SU-DHL-6 (cell line): ENCODE results near the gene ZNF790.

ENCODE experiments used
- H2AFZ ChIP-seq: fragments of 200-600 bp; sonication (generic); 2 replicates; pipeline ENCODE4 v1.6.1; 2014; ENCODE audit warnings: low read depth, mild to moderate bottlenecking, moderate library complexity, mixed read lengths, antibody characterized with exemption, low read length; ENCODE audit not compliant: severe bottlenecking
- H3F3A ChIP-seq: fragments of 200-600 bp; shearing (Covaris generic); 2 replicates; pipeline ENCODE4 v1.6.0; 2016; ENCODE audit warnings: antibody characterized with exemption, mild to moderate bottlenecking; ENCODE audit not compliant: insufficient read depth
- H3K27ac ChIP-seq: fragments of 200-600 bp; sonication (generic); 2 replicates; pipeline ENCODE4 v1.5.1; 2016; ENCODE audit warnings: low read depth, mild to moderate bottlenecking, low read length, moderate library complexity, mixed read lengths
- H3K27me3 ChIP-seq: fragments of 200-600 bp; sonication (generic), shearing (Covaris generic); 2 replicates; pipeline ENCODE4 v1.6.0; 2014; ENCODE audit warnings: mild to moderate bottlenecking, low read length
- H3K36me3 ChIP-seq: fragments of 200-600 bp; sonication (generic); 2 replicates; pipeline ENCODE4 v1.6.1; 2014; ENCODE audit warnings: mild to moderate bottlenecking, low read length, mixed read lengths
- H3K4me2 ChIP-seq: fragments of 300-600, 200-600 bp; shearing (Covaris generic), sonication (generic); 2 replicates; pipeline ENCODE4 v1.6.0; 2014; ENCODE audit warnings: low read length, low read depth, mild to moderate bottlenecking; ENCODE audit not compliant: poor library complexity, severe bottlenecking
- H3K4me3 ChIP-seq: fragments of 200-600 bp; sonication (generic); 2 replicates; pipeline ENCODE4 v1.5.1; 2014; ENCODE audit warnings: antibody characterized with exemption, low read length, mild to moderate bottlenecking, mixed read lengths; ENCODE audit not compliant: insufficient read depth, poor library complexity, severe bottlenecking
- H3K79me2 ChIP-seq: fragments of 200-600 bp; sonication (generic); 2 replicates; pipeline ENCODE4 v1.6.1; 2014; ENCODE audit warnings: mild to moderate bottlenecking, low read length, moderate library complexity; ENCODE audit not compliant: insufficient read depth
- H3K9ac ChIP-seq: fragments of 200-600 bp; sonication (generic); 2 replicates; pipeline ENCODE4 v1.7.0; 2014; ENCODE audit warnings: mild to moderate bottlenecking, low read length
- H3K9me2 ChIP-seq: fragments of 200-600 bp; sonication (generic); replicated peaks from 2 replicates; pipeline ENCODE4 v1.6.1; 2014; ENCODE audit warnings: low read length; ENCODE audit not compliant: insufficient read depth
- H3K9me3 ChIP-seq: fragments of 200-600 bp; sonication (generic); 2 replicates; pipeline ENCODE4 v1.6.1; 2014; ENCODE audit warnings: low read length, mixed read lengths; ENCODE audit not compliant: insufficient read depth
- H4K20me1 ChIP-seq: fragments of 200-600 bp; sonication (generic); 2 replicates; pipeline ENCODE4 v1.6.1; 2014; ENCODE audit warnings: low read depth, mild to moderate bottlenecking, antibody characterized with exemption, low read length, moderate library complexity, mixed read lengths
- EZH2phosphoT487 ChIP-seq: fragments of 200-600 bp; sonication (generic), shearing (Covaris generic); conservative IDR thresholded peaks from 2 replicates; pipeline ENCODE4 v1.6.1; 2018; ENCODE audit warnings: mild to moderate bottlenecking, antibody characterized with exemption, low read length, moderate library complexity, mixed read lengths
- TF ChIP-seq, protein P1 (sequence below): fragments of 200-600 bp; sonication (generic); IDR thresholded peaks from one replicate; pipeline ENCODE4 v1.5.1; 2017; ENCODE audit warnings: antibody characterized with exemption, mild to moderate bottlenecking, low read length, moderate library complexity; ENCODE audit not compliant: insufficient read depth, poor library complexity, severe bottlenecking

Gene ZNF790

DNA sequence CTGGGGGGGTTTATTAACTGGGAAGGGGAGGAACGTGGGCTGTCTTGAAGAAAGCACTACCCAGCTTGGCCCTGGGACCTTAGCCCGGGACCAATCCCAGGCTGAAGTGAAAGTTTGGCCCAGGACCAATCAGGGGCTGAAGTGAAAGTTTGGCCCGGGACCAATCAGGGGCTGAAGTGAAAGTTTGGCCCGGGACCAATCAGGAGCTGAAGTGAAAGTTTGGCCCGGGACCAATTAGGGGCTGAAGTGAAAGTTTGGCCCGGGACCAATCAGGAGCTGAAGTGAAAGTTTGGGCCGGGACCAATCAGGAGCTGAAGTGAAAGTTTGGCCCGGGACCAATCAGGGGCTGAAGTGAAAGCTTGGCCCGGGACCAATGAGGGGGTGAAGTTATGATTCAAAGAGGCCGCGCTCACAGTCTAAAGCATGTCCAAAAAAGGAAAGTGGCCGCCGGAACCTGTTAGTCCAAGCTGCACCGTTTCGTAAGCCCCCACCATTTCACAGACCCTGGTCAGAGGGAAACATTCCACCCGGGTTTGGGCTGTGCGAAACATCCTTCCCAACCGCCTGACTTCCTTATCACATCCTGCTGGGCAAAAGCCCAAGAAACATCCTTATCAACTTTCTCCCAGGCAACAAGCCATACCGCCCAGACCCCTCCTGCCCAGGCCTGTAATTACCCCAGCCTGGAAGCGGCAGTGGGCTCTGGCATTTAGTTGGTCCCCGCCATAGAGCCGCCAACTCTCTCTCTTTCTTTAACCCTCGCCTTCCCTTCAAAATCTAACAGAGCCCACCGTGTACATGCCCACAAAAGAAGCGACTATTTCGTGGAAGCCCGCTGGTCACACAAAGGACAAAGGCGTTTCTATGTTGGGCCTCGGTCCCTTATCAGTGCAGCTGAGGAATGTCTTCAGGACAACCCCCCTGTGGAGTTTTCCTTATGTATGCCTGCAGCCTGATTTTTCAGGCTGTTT is 66.6 kb downstream of the ZNF790 start:
- Histone ChIP-seq H3K9me2 (no peaks in the 10 kb centered on the region), H3K36me3 (peaks cover 6% of the 10 kb centered on the region; the same call in 1 of the 2 replicates), H3K27me3 (no peaks in the 10 kb centered on the region), H2AFZ (peak overlapping the region; percentile 93), H3K27ac (no peak overlapping the region), H3F3A (no peaks in the 10 kb centered on the region), H3K4me2 (peak overlapping the region; percentile 65), H3K9ac (peak overlapping the region; percentile 75), H4K20me1 (no peaks in the 10 kb centered on the region), H3K79me2 (peaks cover 24% of the 10 kb centered on the region), H3K9me3 (peaks cover 33% of the 10 kb centered on the region), H3K4me3 (peak overlapping the region; percentile 58)
- TF ChIP-seq EZH2phosphoT487, result no peak
- TF ChIP-seq, protein P1, sequence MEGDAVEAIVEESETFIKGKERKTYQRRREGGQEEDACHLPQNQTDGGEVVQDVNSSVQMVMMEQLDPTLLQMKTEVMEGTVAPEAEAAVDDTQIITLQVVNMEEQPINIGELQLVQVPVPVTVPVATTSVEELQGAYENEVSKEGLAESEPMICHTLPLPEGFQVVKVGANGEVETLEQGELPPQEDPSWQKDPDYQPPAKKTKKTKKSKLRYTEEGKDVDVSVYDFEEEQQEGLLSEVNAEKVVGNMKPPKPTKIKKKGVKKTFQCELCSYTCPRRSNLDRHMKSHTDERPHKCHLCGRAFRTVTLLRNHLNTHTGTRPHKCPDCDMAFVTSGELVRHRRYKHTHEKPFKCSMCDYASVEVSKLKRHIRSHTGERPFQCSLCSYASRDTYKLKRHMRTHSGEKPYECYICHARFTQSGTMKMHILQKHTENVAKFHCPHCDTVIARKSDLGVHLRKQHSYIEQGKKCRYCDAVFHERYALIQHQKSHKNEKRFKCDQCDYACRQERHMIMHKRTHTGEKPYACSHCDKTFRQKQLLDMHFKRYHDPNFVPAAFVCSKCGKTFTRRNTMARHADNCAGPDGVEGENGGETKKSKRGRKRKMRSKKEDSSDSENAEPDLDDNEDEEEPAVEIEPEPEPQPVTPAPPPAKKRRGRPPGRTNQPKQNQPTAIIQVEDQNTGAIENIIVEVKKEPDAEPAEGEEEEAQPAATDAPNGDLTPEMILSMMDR, result no peak
